OCI-LY3 (cell line): ENCODE results near the gene ADGRV1.
"Not testable (repeated sequence)": the region's sequence is repeated elsewhere in the genome, so short reads cannot be mapped to it uniquely, and the experiment has no call there.

ENCODE experiments used
- H2AFZ ChIP-seq: fragments of 200-600, 300-600 bp; shearing (Covaris generic); 2 replicates; pipeline ENCODE4 v1.6.0; 2014; ENCODE audit warnings: antibody characterized with exemption, low read depth, low read length
- H3K27ac ChIP-seq: fragments of 200-600, 300-600 bp; sonication (generic); 2 replicates; pipeline ENCODE4 v1.5.1; 2014; ENCODE audit warnings: mild to moderate bottlenecking, low read length, moderate library complexity, mixed read lengths
- H3K27me3 ChIP-seq: fragments of 200-600, 300-600 bp; sonication (generic); 2 replicates; pipeline ENCODE4 v1.6.1; 2014; ENCODE audit warnings: low read depth, low read length, mixed read lengths
- H3K36me3 ChIP-seq: fragments of 200-600, 300-600 bp; sonication (generic); replicated peaks from 2 replicates; pipeline ENCODE3; 2014; ENCODE audit warnings: low read depth, low read length, mixed read lengths
- H3K4me1 ChIP-seq: fragments of 300-600, 200-600 bp; sonication (generic); 2 replicates; pipeline ENCODE4 v1.6.1; 2014; ENCODE audit warnings: low read length, mixed read lengths
- H3K4me2 ChIP-seq: fragments of 200-600, 300-600 bp; sonication (generic); 2 replicates; pipeline ENCODE4 v1.6.1; 2014; ENCODE audit warnings: low read length, mixed read lengths
- H3K4me3 ChIP-seq: fragments of 300-600, 200-600 bp; sonication (generic); 2 replicates; pipeline ENCODE4 v1.5.1; 2014; ENCODE audit warnings: antibody characterized with exemption, mild to moderate bottlenecking, low read length, moderate library complexity
- H3K79me2 ChIP-seq: fragments of 300-600, 200-600 bp; shearing (Covaris generic); 2 replicates; pipeline ENCODE4 v1.6.1; 2014; ENCODE audit warnings: mild to moderate bottlenecking, low read length, mixed read lengths
- H3K9ac ChIP-seq: fragments of 300-600, 200-600 bp; shearing (Covaris generic); 2 replicates; pipeline ENCODE4 v1.6.0; 2014; ENCODE audit warnings: mild to moderate bottlenecking, low read length, moderate library complexity
- H3K9me3 ChIP-seq: fragments of 200-600, 300-600 bp; shearing (Covaris generic); 2 replicates; pipeline ENCODE4 v1.6.1; 2014; ENCODE audit warnings: low read length, mixed read lengths; ENCODE audit not compliant: insufficient read depth
- H4K20me1 ChIP-seq: fragments of 200-600, 300-600 bp; sonication (generic); 2 replicates; pipeline ENCODE4 v1.6.1; 2016; ENCODE audit warnings: low read length, mixed read lengths; ENCODE audit not compliant: insufficient read depth
- EZH2phosphoT487 ChIP-seq: fragments of 200-600 bp; shearing (Covaris generic); IDR thresholded peaks from 2 replicates; pipeline ENCODE4 v1.6.1; 2018; ENCODE audit warnings: antibody characterized with exemption, mixed run types, low read depth
- TF ChIP-seq, protein P1 (sequence below): fragments of 200-600, 300-600 bp; sonication (generic); IDR thresholded peaks from 2 replicates; pipeline ENCODE4 v1.5.1; 2014; ENCODE audit warnings: antibody characterized with exemption, low read length, low read depth

Gene ADGRV1

DNA sequence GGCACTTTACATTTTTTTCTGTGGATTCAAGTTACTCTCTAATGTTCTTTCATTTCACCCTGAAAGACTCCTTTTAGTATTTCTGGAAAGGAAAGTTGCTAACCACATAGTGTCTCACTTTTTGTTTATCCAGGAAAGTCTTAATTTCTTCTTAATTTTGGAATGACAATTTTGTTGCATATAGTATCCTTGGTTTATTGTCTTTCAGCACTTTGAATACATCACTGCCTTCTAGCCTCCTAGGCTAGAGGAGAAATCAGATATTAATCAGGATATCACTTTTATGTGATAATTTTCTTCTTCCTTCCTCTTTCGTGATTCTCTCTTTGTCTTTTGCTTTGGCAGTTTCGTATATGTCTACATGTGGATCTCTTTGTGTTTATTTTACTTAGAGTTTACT lies 11.4 kb downstream of the ADGRV1 start:
- H3K4me2 ChIP-seq: no peak overlapping the region
- no peaks in the 10 kb centered on the region for H4K20me1 ChIP-seq
- no peaks in the 10 kb centered on the region for H3K4me1 ChIP-seq
- no peaks in the 10 kb centered on the region for H3K36me3 ChIP-seq
- H3K4me3 ChIP-seq: no peak overlapping the region
- H3K27me3 ChIP-seq: peaks cover 4% of the 10 kb centered on the region; the same call in 1 of the 2 replicates
- no peaks in the 10 kb centered on the region for H3K79me2 ChIP-seq
- TF ChIP-seq, protein P1, sequence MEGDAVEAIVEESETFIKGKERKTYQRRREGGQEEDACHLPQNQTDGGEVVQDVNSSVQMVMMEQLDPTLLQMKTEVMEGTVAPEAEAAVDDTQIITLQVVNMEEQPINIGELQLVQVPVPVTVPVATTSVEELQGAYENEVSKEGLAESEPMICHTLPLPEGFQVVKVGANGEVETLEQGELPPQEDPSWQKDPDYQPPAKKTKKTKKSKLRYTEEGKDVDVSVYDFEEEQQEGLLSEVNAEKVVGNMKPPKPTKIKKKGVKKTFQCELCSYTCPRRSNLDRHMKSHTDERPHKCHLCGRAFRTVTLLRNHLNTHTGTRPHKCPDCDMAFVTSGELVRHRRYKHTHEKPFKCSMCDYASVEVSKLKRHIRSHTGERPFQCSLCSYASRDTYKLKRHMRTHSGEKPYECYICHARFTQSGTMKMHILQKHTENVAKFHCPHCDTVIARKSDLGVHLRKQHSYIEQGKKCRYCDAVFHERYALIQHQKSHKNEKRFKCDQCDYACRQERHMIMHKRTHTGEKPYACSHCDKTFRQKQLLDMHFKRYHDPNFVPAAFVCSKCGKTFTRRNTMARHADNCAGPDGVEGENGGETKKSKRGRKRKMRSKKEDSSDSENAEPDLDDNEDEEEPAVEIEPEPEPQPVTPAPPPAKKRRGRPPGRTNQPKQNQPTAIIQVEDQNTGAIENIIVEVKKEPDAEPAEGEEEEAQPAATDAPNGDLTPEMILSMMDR: no peak
- no peak for TF ChIP-seq EZH2phosphoT487
- no peak overlapping the region for H3K27ac ChIP-seq
- H2AFZ ChIP-seq: no peak overlapping the region
- no peaks in the 10 kb centered on the region for H3K9me3 ChIP-seq
- H3K9ac ChIP-seq: no peak overlapping the region

DNA sequence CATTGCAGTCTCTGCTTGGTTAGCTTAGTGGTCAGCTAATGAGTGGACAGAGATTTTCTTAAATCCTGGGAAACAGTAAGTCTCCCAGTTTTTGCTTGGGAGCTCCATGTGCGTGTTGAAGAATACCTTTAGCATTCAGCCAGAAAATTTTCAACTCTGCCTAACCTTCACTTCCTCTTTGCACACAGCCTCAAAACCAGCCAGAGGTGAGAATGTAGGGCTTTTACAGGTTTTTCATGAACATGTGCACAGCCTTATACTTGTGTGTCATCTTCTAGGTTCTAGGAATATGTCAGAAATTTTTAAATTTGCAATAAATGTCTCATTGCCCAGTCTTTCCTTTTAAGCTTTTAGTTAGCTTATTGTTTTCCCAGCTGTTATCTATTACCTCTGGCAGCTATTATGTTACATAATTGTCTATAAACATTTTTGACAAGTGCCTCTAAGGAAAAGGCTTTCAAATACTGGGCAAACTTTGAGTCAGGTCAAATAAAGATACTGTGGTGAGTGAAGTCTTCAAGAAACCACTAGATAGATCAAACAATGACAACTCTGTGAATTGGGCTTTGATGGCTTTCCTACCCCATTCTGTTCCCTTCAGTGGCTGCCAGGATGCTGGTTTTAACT lies 12.7 kb downstream of the ADGRV1 start:
- Histone ChIP-seq H3K4me2 (no peak overlapping the region), H3K9me3 (no peaks in the 10 kb centered on the region), H2AFZ (no peak overlapping the region), H3K4me3 (no peak overlapping the region), H4K20me1 (no peaks in the 10 kb centered on the region), H3K27me3 (peaks cover 4% of the 10 kb centered on the region; the same call in 1 of the 2 replicates), H3K4me1 (no peaks in the 10 kb centered on the region), H3K9ac (no peak overlapping the region), H3K79me2 (no peaks in the 10 kb centered on the region), H3K27ac (no peak overlapping the region), H3K36me3 (no peaks in the 10 kb centered on the region)
- TF ChIP-seq, protein P1: no peak
- no peak for TF ChIP-seq EZH2phosphoT487

DNA sequence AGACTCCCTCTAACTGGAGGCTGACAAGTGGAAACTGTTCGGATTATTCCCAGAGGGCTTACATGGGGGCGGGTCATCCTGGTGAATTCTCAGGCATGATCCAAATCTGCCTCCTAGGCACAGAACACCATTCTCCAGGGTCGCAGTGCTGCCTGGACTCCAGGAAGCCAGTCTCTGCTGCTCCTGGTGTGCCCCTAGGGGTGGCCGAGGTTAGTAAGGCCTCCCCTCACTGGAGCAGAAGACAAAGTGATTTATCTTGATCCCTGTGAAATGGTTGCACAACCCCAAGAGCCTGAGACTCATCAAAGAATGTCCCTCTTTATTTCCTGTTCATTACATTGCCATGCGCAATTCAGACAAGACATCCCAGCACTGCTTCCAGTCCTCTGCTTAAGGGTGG lies 17.1 kb downstream of the ADGRV1 start:
- Histone ChIP-seq H3K79me2 (no peaks in the 10 kb centered on the region), H2AFZ (no peak overlapping the region), H3K4me1 (no peaks in the 10 kb centered on the region), H3K9ac (no peak overlapping the region), H3K4me3 (no peak overlapping the region), H4K20me1 (no peaks in the 10 kb centered on the region), H3K4me2 (no peak overlapping the region), H3K9me3 (no peaks in the 10 kb centered on the region), H3K36me3 (no peaks in the 10 kb centered on the region), H3K27me3 (0 out of 2 replicates have a peak, but pooled peaks cover 4% of the 10 kb centered on the region), H3K27ac (no peak overlapping the region)
- TF ChIP-seq, protein P1: no peak

DNA sequence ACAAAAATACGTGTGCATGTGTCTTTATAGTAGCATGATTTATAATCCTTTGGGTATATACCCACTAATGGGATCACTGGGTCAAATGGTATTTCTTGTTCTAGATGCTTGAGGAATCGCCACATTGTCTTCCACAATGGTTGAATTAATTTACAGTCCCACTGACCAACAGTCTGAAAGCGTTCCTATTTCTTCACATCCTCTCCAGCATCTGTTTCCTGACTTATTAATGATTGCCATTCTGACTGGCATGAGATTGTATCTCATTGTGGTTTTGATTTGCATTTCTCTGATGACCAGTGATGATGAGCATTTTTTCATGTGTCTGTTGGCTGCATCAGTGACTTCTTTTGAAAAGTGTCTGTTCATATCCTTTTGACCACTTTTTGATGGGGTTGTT lies 18.0 kb downstream of the ADGRV1 start:
- not testable (repeated sequence) for H3K27ac ChIP-seq, H3K4me2 ChIP-seq, H3K36me3 ChIP-seq, H3K4me3 ChIP-seq, H4K20me1 ChIP-seq, H3K9ac ChIP-seq, H3K4me1 ChIP-seq, H3K79me2 ChIP-seq, H2AFZ ChIP-seq, H3K9me3 ChIP-seq, H3K27me3 ChIP-seq

DNA sequence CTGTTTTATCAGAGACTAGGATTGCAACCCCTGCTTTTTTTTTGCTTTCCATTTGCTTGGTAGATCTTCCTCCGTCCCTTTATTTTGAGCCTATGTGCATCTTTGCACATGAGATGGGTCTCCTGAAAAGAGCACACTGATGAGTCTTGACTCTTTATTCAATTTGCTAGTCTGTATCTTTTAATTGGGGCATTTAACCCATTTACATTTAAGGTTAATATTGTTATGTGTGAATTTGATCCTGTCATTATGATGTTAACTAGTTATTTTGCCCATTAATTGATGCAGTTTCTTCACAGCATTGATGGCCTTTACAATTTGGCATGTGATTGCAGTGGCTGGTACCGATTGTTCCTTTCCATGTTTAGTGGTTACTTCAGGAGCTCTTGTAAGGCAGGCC lies 21.3 kb downstream of the ADGRV1 start:
- not testable (repeated sequence) for H3K36me3 ChIP-seq, H3K79me2 ChIP-seq

More for the DNA sequence above, 21.3 kb downstream of the ADGRV1 start:
- H4K20me1 ChIP-seq, H3K4me1 ChIP-seq, H3K4me3 ChIP-seq, H3K4me2 ChIP-seq, H3K9me3 ChIP-seq, H3K27ac ChIP-seq, H3K27me3 ChIP-seq, H2AFZ ChIP-seq, H3K9ac ChIP-seq: not testable (repeated sequence)
